DND-41 (cell line): ENCODE data around the gene CCDC137.

ENCODE experiments used
- ATAC-seq: fragments of 200-7000 bp; cut with Tn5 transposase; 3 replicates; pipeline ENCODE4 v1.9.1; 2021; ENCODE audit warnings: low read depth; ENCODE audit not compliant: insufficient read depth
- DNase-seq: peaks from one replicate; pipeline ENCODE4 v3.0.0-alpha.2; 2020
- H2AFZ ChIP-seq: 2 replicates; pipeline ENCODE4 v1.6.0; 2012; ENCODE audit warnings: low read depth, low read length
- H3K27ac ChIP-seq: 2 replicates; pipeline ENCODE4 v1.5.1; 2012; ENCODE audit warnings: low read length, inconsistent platforms
- H3K27me3 ChIP-seq: fragments of 200-600 bp; sonication (generic); 2 replicates; pipeline ENCODE4 v1.6.0; 2012; ENCODE audit warnings: low read length, mild to moderate bottlenecking, inconsistent platforms; ENCODE audit not compliant: insufficient read depth, poor library complexity
- H3K36me3 ChIP-seq: 2 replicates; pipeline ENCODE4 v1.5.1; 2012; ENCODE audit warnings: low read length, inconsistent platforms; ENCODE audit not compliant: insufficient read depth
- H3K4me1 ChIP-seq: 2 replicates; pipeline ENCODE4 v1.5.1; 2012; ENCODE audit warnings: mild to moderate bottlenecking, low read length; ENCODE audit not compliant: insufficient read depth
- H3K4me2 ChIP-seq: 2 replicates; pipeline ENCODE4 v1.6.0; 2012; ENCODE audit warnings: mild to moderate bottlenecking, moderate library complexity, low read length, inconsistent platforms; ENCODE audit not compliant: insufficient read depth
- H3K4me3 ChIP-seq, 2 experiments: fragments of 200-600 bp in 1 of 2; shearing (Covaris generic) in 1 of 2; 2 replicates each; pipeline ENCODE4 v1.5.1; 2012 to 2016; ENCODE audit warnings: inconsistent platforms in 2 of 2, low read length in 2 of 2, mild to moderate bottlenecking in 2 of 2, low read depth in 1 of 2, moderate library complexity in 1 of 2
- H3K79me2 ChIP-seq: 2 replicates; pipeline ENCODE4 v1.6.0; 2012; ENCODE audit warnings: low read length, inconsistent platforms; ENCODE audit not compliant: insufficient read depth
- H3K9ac ChIP-seq: 2 replicates; pipeline ENCODE4 v1.6.0; 2012; ENCODE audit warnings: low read depth, mild to moderate bottlenecking, inconsistent platforms, low read length, moderate library complexity
- H3K9me3 ChIP-seq: 2 replicates; pipeline ENCODE4 v1.5.1; 2012; ENCODE audit warnings: low read length, moderate library complexity, mild to moderate bottlenecking, inconsistent platforms; ENCODE audit not compliant: insufficient read depth, severe bottlenecking
- H4K20me1 ChIP-seq: 2 replicates; pipeline ENCODE4 v1.6.0; 2012; ENCODE audit warnings: low read length; ENCODE audit not compliant: insufficient read depth
- CTCF ChIP-seq: IDR thresholded peaks from 2 replicates; pipeline ENCODE4 v1.5.1; 2012; ENCODE audit warnings: borderline replicate concordance, low read length, moderate library complexity, mild to moderate bottlenecking; ENCODE audit not compliant: poor library complexity, severe bottlenecking; ENCODE audit errors: extremely low read depth
- EZH2 ChIP-seq: IDR thresholded peaks from 3 replicates; pipeline ENCODE4 v1.6.1; 2012; ENCODE audit warnings: borderline replicate concordance, low read depth, mild to moderate bottlenecking, moderate library complexity, low read length, inconsistent platforms; ENCODE audit not compliant: severe bottlenecking

The CCDC137 gene

GRCh38 chr17:81681672-81682071 is 15.1 kb downstream of the CCDC137 start:
- DNase-seq (no peak), ATAC-seq (no peak)
- H3K27ac ChIP-seq = no peak overlapping the region
- no peak overlapping the region for H3K4me3 ChIP-seq
- H2AFZ ChIP-seq = no peak overlapping the region
- H3K79me2 ChIP-seq = peaks cover 60% of the 10 kb centered on the region
- no peaks in the 10 kb centered on the region for H3K27me3 ChIP-seq
- H3K9me3 ChIP-seq = no peaks in the 10 kb centered on the region
- H4K20me1 ChIP-seq = peaks cover 35% of the 10 kb centered on the region
- peak overlapping the region; percentile 79; the same call in 1 of the 2 replicates for H3K4me2 ChIP-seq
- H3K4me1 ChIP-seq = peaks cover 40% of the 10 kb centered on the region
- H3K36me3 ChIP-seq = peaks cover 39% of the 10 kb centered on the region
- no peak overlapping the region; the same call in 1 of the 2 replicates for H3K9ac ChIP-seq
- TF ChIP-seq EZH2 = no peak
- TF ChIP-seq CTCF = no peak

GRCh38 chr17:81682565-81683207 is 16.1 kb downstream of the CCDC137 start:
- peak overlapping the region; percentile 97 for H3K9ac ChIP-seq
- DNase-seq (no peak), ATAC-seq (no peak)
- H3K27me3 ChIP-seq = no peaks in the 10 kb centered on the region
- peaks cover 41% of the 10 kb centered on the region for H4K20me1 ChIP-seq
- H3K9me3 ChIP-seq = no peaks in the 10 kb centered on the region
- H3K4me2 ChIP-seq = peak overlapping the region; percentile 79
- peaks cover 46% of the 10 kb centered on the region for H3K4me1 ChIP-seq
- peak overlapping the region; percentile 86 for H3K27ac ChIP-seq
- H3K79me2 ChIP-seq = peaks cover 70% of the 10 kb centered on the region
- H2AFZ ChIP-seq = peak overlapping the region; percentile 90
- peaks cover 49% of the 10 kb centered on the region for H3K36me3 ChIP-seq
- peak overlapping the region; percentile 83 to 95 for H3K4me3 ChIP-seq
- TF ChIP-seq EZH2 (no peak), CTCF (no peak)

- Histone ChIP-seq H3K4me3 (peak overlapping the region; percentile 83 to 95), H3K36me3 (peaks cover 54% of the 10 kb centered on the region), H3K9me3 (no peaks in the 10 kb centered on the region), H4K20me1 (peaks cover 45% of the 10 kb centered on the region), H3K27me3 (no peaks in the 10 kb centered on the region), H3K79me2 (peaks cover 74% of the 10 kb centered on the region), H3K9ac (peak overlapping the region; percentile 97), H3K27ac (peak overlapping the region; percentile 86), H2AFZ (peak overlapping the region; percentile 90), H3K4me2 (peak overlapping the region; percentile 79), H3K4me1 (peaks cover 46% of the 10 kb centered on the region)
- DNase-seq = no peak
- no peak for TF ChIP-seq CTCF
- TF ChIP-seq EZH2 = no peak
- peak; percentile 13 for ATAC-seq
These were observed 16.7 kb downstream of the CCDC137 start for GRCh38 chr17:81683208-81683583.
